GM19395 (cell line): Measurements from ENCODE around the gene ERGIC1.
"Not testable (repeated sequence)": the region's sequence is repeated elsewhere in the genome, so short reads cannot be mapped to it uniquely, and the experiment has no call there.

Experiments
- ATAC-seq: cut with Tn5 transposase; IDR thresholded peaks from one replicate; pipeline ENCODE4 v1.9.1; 2021; ENCODE audit warnings: mild to moderate bottlenecking, moderate library complexity; ENCODE audit not compliant: unreplicated experiment

The ERGIC1 gene

GRCh38 chr5:172846249-172846648, 12.2 kb downstream of the ERGIC1 start:
- ATAC-seq, result no peak

GRCh38 chr5:172846677-172847076, 12.6 kb downstream of the ERGIC1 start:
- no peak for ATAC-seq

GRCh38 chr5:172847584-172847983, 13.5 kb downstream of the ERGIC1 start:
- not testable (repeated sequence) for ATAC-seq

GRCh38 chr5:172848419-172848818, 14.4 kb downstream of the ERGIC1 start:
- ATAC-seq, result no peak

GRCh38 chr5:172849606-172850453, 15.8 kb downstream of the ERGIC1 start:
- peak; percentile 61 for ATAC-seq

- ATAC-seq, result no peak
Observed at GRCh38 chr5:172850454-172850797, 16.4 kb downstream of the ERGIC1 start.

GRCh38 chr5:172851254-172851653, 17.2 kb downstream of the ERGIC1 start:
- ATAC-seq, result not testable (repeated sequence)

- no peak for ATAC-seq
Observed at GRCh38 chr5:172852490-172853354, 18.7 kb downstream of the ERGIC1 start.

- ATAC-seq, result no peak
Observed at GRCh38 chr5:172853355-172853975, 19.4 kb downstream of the ERGIC1 start.

- no peak for ATAC-seq
Observed at GRCh38 chr5:172854451-172854871, 20.4 kb downstream of the ERGIC1 start.

- ATAC-seq, result no peak
Observed at GRCh38 chr5:172854971-172855370, 20.9 kb downstream of the ERGIC1 start.

- no peak for ATAC-seq
Observed at GRCh38 chr5:172855597-172856292, 21.7 kb downstream of the ERGIC1 start.

- no peak for ATAC-seq
Observed at GRCh38 chr5:172856336-172856735, 22.3 kb downstream of the ERGIC1 start.

- no peak for ATAC-seq
Observed at GRCh38 chr5:172857982-172858381, 23.9 kb downstream of the ERGIC1 start.

- no peak for ATAC-seq
Observed at GRCh38 chr5:172858511-172858989, 24.5 kb downstream of the ERGIC1 start.

GRCh38 chr5:172858990-172859811, 25.1 kb downstream of the ERGIC1 start:
- ATAC-seq, result no peak

- ATAC-seq, result no peak
Observed at GRCh38 chr5:172859966-172860365, 25.9 kb downstream of the ERGIC1 start.

GRCh38 chr5:172860520-172861443, 26.7 kb downstream of the ERGIC1 start:
- ATAC-seq, result no peak

- ATAC-seq, result no peak
Observed at GRCh38 chr5:172861461-172861860, 27.4 kb downstream of the ERGIC1 start.
